ENCODE measurements around the gene SSRP1. TPM values are rescaled to one million over a fixed set of nuclear protein-coding genes. Genes with fewer than 3 reads are reported as not detected.

Gene SSRP1
- total RNA-seq, 1 donor from 2014 or later: 64.7 TPM

DNA sequence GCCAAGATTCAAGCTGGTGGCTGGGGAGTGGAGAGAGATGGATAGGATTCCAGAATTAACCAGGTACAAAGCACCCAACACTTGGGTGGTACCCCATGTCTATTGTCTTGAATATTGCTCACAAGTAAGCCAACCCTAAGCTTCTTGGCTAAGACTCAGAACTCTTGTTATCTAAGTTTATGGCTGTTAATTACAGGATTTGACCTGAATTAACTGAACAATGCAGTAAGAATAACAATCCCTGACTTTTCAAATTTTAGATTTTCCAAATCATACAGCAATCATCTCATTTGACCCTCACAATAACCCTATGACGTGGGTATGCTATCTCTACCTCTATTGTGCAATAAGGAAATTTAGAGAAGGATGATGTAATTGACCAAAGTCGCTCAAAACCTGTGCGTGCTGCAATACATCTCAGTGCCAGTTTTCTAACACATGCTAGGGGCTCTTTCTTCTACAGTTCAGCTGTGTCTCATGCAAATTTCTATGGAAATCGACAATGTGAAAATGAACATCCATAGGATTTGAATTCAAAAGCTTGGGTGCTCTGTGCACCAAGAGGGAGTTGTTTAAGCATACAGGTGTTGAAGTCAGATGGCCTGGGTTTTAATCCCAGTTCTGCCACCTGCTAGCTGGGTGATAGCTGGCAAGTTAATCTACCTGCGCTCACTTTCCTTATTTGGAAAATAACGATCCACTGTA is 58.6 kb downstream of the SSRP1 start:
- H3K4me3 ChIP-seq: no peak overlapping the region
- DNase-seq (no peak), ATAC-seq (peak; percentile 17)
- peak overlapping the region; percentile 79 for H3K27ac ChIP-seq
- no peaks in the 10 kb centered on the region for H3K27me3 ChIP-seq
- no peaks in the 10 kb centered on the region for H3K9me3 ChIP-seq
- no peaks in the 10 kb centered on the region for H3K36me3 ChIP-seq
- TF ChIP-seq, protein P1, sequence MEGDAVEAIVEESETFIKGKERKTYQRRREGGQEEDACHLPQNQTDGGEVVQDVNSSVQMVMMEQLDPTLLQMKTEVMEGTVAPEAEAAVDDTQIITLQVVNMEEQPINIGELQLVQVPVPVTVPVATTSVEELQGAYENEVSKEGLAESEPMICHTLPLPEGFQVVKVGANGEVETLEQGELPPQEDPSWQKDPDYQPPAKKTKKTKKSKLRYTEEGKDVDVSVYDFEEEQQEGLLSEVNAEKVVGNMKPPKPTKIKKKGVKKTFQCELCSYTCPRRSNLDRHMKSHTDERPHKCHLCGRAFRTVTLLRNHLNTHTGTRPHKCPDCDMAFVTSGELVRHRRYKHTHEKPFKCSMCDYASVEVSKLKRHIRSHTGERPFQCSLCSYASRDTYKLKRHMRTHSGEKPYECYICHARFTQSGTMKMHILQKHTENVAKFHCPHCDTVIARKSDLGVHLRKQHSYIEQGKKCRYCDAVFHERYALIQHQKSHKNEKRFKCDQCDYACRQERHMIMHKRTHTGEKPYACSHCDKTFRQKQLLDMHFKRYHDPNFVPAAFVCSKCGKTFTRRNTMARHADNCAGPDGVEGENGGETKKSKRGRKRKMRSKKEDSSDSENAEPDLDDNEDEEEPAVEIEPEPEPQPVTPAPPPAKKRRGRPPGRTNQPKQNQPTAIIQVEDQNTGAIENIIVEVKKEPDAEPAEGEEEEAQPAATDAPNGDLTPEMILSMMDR (IDR thresholded peaks at IDR 0.05): no peak
- H3K4me1 ChIP-seq: peaks cover 27% of the 10 kb centered on the region
- intact Hi-C loops (cut with DNase I): no loop called here

DNA sequence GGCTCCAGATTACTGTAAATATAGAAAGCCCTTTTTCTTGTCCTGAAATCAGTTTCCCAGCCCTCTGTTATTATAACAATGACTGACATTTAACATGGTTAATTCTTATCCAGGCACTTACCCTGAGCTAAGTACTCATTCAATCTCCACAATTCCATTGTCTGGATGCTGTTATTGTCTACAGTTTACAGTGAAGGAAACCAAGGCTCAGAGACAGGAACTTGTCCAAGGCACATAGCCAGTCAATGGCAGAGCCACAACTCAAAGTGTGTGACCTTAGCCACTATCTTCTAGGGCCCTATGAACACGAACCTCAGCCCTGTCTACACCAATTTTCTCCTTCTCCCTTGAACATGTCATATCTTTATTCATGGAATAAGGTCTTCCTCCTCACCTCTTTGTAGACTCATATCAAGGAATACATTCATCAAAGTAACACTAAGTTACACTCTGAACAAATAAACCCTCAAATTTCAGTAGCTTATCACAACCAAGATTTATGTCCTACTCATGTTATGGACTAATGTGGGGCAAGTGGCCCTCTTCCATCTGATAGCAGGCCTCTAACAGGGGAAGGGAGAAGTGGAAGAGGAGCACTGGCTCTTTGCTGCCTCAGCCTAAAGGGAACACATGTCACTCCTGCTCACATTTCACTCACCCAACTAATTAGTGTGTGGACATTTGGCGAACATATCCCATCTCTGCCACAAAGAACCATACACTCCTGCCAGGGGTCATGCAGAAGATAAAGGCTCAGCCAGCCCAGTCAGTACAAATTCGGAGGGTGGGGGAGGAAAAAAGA is 59.3 kb downstream of the SSRP1 start:
- H3K27ac ChIP-seq: peak overlapping the region; percentile 79

More for the DNA sequence above, 59.3 kb downstream of the SSRP1 start:
- DNase-seq (no peak), ATAC-seq (no peak)
- Histone ChIP-seq H3K9me3 (no peaks in the 10 kb centered on the region), H3K4me1 (peaks cover 27% of the 10 kb centered on the region), H3K27me3 (no peaks in the 10 kb centered on the region), H3K36me3 (no peaks in the 10 kb centered on the region), H3K4me3 (no peak overlapping the region)
- TF ChIP-seq, protein P1 (IDR thresholded peaks at IDR 0.05): no peak
- intact Hi-C loops (cut with DNase I): no loop called here

Other genes starting within 250 kb of the SSRP1 start
- not detected for gene LRRC55, start 153.9 kb downstream of the SSRP1 start, total RNA-seq
- 1.2 TPM for gene APLNR, start 98.6 kb downstream of the SSRP1 start, total RNA-seq
- 189 TPM for gene TNKS1BP1, start 10.9 kb downstream of the SSRP1 start, total RNA-seq
- gene P2RX3, start 2.5 kb upstream of the SSRP1 start, total RNA-seq: not detected
- not detected for gene PRG3, start 45.3 kb upstream of the SSRP1 start, total RNA-seq
- not detected for gene PRG2, start 54.8 kb upstream of the SSRP1 start, total RNA-seq
- 117 TPM for gene SLC43A3, start 91.2 kb upstream of the SSRP1 start, total RNA-seq
- 3.2 TPM for gene RTN4RL2, start 124.6 kb upstream of the SSRP1 start, total RNA-seq
- gene SLC43A1, start 179.8 kb upstream of the SSRP1 start, total RNA-seq: 12.4 TPM
- 34.7 TPM for gene TIMM10, start 194.9 kb upstream of the SSRP1 start, total RNA-seq
- gene SMTNL1, start 201.7 kb upstream of the SSRP1 start, total RNA-seq: not detected
- 120 TPM for gene UBE2L6, start 231.8 kb upstream of the SSRP1 start, total RNA-seq